GM19455 (cell line): Measurements from ENCODE around the gene ROBO3.

Experiments used
- ATAC-seq: cut with Tn5 transposase; IDR thresholded peaks from one replicate; pipeline ENCODE4 v1.9.1; 2021; ENCODE audit not compliant: unreplicated experiment

ROBO3 gene

DNA sequence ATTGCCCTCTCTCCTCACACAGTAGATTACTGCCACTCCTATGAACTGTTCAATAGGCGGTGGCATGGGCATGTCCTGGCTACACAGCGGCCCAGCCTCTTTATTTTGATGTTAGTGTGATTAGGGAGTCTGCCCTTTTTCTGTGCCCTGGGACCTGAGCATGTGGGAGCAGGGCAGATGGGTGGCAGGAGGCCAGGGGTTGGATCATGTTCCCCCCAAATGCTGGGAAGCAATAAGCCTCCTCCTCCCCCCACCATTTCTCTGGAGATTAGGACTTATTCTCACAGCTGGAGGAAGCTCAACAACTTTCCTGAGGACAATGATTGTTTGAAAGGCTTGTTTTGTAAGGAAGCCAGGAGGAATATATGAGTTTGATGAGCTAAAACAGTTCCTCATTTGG, 54.7 kb downstream of the ROBO3 start:
- ATAC-seq, result no peak

DNA sequence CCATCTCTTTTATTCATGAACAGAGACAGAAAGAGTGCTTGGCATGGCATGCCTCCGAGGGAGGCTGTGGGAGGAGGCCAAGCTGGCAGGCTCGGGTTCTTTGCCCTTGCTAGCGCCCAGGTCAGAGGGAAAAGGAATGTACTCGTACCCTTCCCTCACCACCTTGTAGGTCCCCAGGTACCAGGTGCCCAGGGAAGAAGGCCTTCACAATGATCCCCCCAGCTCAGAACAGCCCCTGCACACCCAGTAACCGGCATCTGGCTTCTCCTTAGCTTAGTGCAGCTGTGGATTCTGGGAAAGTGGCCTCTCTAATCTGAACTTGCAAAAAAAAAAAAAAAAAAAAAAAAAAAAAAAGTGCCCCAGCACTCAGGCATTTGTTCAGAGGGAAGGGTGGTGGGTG, 55.1 kb downstream of the ROBO3 start:
- ATAC-seq, result no peak

GRCh38 chr11:124920870-124921609, 55.8 kb downstream of the ROBO3 start:
- no peak for ATAC-seq

DNA sequence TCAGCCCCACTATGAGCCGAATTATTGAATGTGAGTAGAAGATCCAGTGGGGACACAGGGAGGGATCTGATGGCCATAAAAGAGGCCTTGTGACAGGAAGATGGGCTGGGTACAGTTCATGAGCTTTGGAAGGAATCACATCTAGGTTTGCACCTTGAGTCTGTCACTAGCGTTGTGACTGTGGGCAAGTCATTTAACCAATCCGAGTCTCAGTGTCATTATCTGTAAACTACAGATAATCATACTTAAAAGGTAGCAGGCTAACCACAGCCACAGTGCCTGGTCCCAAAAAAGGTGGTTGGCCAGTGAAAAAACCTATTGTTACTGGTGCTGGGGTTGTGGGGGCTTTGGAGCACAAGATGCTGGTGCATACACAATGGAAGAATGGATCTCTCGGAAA, 57.6 kb downstream of the ROBO3 start:
- no peak for ATAC-seq

DNA sequence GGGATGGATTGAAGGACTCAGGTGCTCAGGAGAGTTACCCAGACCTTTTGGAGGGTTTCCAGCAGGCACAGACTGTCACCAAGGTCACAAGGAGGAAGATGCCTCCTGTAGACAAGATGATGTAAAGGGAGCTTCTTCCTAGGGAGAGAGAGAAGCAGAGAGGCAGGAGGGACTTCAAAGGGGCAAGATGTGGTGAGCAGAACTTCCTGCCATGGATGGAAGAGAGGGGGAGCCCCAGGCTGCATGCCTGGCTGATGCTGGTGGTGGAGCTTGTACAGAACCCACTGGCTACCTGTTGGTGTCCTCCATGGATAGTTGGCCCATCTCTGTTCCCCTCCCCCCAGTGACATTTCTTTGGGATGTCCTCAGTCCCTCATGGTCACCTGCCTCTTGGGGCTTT, 58.1 kb downstream of the ROBO3 start:
- no peak for ATAC-seq

DNA sequence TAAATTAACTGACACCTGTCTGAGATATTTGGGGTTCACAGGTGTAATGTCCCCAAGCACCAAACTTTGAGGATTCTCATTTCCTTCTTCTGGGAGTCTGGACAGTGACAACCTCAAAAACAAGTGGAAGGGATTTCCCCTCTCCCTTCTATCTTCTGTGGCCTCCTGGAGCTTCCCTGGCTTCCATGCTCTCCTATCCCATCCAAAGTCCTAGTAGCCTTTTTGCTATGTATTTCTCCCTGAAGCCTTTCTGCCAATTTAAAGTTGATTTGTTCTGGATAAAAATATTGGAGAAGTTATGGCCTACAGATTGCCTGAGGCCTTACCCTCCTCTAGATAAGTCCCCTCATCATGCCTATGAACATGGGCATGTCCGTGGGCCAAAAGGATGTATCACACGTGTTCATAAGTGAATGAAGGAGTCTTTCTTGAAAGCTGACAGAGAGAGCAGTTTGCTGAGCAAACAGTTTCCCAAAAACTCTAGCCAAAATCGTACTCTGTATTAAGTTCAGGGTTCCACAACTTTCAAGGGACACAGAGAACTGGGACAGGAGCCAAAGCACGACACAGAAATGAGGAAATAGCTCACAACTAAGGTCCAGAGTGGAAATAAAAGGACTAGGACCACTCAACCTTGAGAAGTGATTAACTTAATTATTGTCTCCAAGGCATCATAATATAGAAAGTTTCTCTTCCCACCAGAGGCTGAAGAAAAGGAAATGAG, 63.9 kb downstream of the ROBO3 start:
- no peak for ATAC-seq

GRCh38 chr11:124930799-124931198, 65.6 kb downstream of the ROBO3 start:
- peak; percentile 94 for ATAC-seq
